HG03097 (cell line): ENCODE data around the gene AGPS.
"Not testable (repeated sequence)": the region's sequence is repeated elsewhere in the genome, so short reads cannot be mapped to it uniquely, and the experiment has no call there.

ENCODE experiments used
- ATAC-seq: cut with Tn5 transposase; IDR thresholded peaks from one replicate; pipeline ENCODE4 v1.9.1; 2021; ENCODE audit not compliant: unreplicated experiment, low FRiP score

The AGPS gene

DNA sequence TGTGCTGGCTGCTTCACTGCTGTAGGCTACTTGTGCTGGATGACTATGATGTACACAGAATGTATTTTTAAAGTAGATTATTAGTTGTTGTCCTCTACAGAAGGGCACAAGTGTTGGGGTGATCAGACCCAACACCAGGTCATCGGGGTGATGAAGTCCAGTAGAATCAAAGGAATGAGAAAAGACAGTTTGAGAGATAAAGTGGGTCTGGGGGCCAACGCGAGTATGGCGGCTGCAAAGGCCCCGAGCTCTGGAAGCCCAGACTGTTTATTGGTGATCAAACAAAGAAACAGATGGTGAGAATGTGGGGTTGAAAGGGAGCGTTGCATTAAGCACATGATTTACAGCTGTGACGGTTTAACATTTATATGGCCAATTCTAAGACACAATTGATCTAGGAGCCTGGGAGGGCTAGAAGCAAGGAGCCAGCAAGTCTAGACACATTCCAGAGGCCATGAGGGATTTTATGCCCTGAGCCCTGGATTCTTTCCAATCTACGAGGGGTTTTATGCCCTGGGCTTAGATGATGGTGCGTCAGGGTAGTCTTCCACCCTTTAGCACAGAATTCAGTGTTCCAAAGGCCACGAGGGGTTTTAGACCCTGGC lies 153.5 kb downstream of the AGPS start:
- ATAC-seq, result no peak

- ATAC-seq, result peak; percentile 87
Observed at GRCh38 chr2:177547122-177547521, 154.5 kb downstream of the AGPS start.

- no peak for ATAC-seq
Observed at GRCh38 chr2:177547772-177548171, 155.2 kb downstream of the AGPS start.

DNA sequence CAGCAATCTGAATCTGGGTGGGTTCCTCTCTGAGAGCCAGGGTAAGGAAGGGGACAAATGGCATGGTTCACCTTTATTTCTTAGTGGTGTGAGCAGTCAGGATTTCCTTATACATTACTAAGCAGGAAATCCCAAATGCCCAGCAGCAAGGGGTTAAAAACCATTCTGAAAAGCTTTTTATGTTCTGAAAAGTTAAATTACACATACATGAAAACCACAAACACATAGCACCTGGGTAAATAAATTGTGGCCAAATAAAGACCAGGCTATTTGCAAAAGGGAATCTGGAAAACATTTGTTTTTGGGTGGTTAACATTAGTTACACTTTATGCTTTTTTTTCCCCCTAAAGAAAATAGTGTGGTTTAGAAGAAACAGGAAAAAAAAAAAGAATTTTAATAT lies 156.1 kb downstream of the AGPS start:
- ATAC-seq, result no peak

GRCh38 chr2:177549171-177549570 lies 156.6 kb downstream of the AGPS start:
- no peak for ATAC-seq

DNA sequence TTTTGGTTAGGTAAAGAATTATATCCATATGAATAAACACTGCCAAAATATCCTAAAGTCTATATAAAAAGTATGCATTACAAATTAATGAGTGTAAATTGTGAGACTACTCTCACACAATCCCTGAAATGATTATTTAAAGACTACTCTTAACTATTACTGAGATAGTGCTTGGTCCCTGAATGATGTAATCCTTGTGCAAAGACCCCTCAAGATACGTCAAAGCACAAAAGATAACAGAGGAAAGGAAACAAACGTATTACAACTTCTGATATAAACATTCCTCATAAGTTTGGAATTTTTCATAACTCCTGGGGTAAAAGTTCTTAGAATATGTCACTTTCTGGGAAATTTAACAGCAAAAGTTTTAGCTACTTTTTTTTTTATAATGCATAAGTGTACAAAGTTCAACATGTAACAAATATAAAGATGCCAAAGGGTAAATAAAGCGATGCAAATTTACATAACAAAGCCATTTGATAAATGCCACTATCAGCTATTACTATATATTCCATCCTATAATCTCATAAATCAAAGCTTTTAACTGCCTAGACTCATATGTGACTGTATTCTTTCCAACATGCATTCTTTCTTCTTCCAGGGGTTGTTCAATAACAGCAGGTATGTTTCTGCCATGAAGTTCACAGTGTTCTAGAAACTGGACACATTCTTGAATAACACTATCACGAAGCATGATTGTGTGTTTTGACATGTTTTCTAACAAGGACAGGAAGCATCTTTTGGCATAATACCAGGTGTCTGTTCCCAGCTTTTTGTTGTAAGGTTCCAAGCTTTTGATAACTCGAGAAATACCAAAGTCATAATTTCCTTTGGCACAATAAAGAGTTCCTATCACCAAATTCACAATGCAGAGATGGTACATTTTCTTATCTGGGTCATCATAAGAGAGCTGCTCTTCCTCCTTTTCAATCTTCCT lies 158.0 kb downstream of the AGPS start:
- ATAC-seq, result no peak

DNA sequence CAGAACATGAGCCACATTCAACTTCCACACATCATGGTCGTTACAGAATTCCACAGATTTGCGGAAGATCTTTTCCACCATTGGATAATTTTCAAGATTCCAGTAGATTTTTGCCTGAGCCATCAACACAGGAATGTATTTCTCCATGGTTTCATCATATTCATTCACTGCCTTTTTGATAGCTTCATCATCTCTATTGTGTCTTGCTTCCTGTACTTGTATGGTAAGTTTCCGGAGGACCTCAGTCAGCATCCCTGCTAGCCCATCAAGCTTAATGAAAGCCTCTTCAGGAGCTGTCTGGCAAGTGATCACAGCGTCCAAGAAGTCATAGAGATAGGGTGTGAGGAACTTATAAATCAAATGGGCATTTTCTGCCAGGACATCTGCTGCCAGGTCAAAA lies 158.8 kb downstream of the AGPS start:
- ATAC-seq, result not testable (repeated sequence)

DNA sequence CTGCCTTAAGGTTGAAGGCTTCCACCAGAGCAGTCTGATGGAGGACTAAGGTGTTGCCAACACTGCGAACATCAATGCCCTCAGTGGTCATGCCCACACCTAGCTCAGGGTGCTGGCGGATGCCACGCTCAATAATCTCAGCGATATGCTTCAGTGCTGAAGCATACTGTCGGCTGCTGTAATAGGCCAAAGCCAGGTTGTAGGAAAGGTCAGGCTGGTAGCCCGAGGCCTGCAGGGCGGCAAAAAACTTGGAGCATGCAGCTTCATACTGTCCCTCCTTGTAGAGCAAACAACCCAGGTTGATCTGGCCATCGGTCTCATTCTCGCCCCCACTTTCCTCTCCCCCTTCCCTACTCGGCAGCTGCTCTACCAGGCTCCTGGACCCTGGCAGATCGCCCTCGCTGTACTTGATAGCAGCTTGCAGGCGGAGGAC lies 159.4 kb downstream of the AGPS start:
- no peak for ATAC-seq

DNA sequence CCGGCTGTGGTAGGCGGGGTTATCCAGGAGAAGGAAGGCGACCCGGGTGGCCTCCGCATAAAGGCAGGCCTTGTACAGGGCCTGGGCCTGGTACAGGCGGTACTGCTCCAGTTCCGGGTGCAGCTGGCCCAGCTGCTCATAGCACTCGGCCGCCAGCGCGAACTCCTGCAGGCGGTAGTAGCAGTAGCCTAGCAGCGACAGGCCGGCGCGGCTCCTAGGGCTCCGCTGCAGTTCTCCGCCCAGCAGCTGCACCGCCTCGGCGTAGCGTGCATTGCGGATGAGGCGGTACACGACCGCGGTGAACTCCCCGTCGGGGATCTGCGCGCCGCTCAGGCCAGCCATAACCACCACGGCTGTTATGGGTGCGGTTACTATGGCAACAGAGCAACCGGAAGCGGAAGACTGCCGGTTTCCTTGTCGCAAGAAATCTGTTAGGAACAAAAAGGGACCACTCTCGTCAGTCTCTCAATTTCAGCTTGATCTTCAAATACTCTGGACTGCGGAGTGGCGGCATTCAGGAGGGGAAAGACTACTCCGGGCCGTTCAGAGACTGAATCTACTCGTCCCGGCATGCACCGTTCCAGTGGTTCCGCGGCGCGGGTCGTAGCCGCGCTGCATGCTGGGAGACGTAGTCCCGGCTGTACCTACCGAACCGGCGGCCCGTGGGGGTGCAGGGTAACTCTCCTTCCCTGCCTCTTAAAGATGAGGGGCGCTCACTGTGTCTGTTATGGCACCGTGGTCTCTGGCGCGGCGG lies 160.0 kb downstream of the AGPS start:
- peak; percentile 88 for ATAC-seq

- ATAC-seq, result no peak
Observed at GRCh38 chr2:177553176-177553884, 160.8 kb downstream of the AGPS start.

GRCh38 chr2:177554365-177554764 lies 161.8 kb downstream of the AGPS start:
- ATAC-seq, result no peak

DNA sequence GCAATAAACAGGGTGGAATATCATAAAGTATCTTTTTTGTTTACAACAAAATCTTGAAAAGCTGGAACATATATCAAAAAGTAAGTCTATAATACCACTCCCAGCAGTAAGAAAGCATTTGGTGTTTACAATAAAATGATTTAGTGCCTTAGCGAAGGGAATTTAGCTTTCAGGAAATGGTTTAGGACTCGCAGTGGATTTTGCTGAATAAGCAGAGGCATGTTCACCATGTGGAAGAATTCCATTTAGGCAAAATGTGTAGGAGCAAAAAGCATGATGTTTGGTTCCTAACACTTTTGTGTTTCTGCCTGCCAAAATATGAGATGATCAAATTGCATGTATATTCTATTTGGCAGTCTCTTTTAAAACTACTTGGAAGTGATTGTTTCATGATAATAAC lies 163.6 kb downstream of the AGPS start:
- ATAC-seq, result no peak

- ATAC-seq, result no peak
Observed at GRCh38 chr2:177557794-177558193, 165.2 kb downstream of the AGPS start.

GRCh38 chr2:177559638-177560037 lies 167.1 kb downstream of the AGPS start:
- ATAC-seq, result no peak

DNA sequence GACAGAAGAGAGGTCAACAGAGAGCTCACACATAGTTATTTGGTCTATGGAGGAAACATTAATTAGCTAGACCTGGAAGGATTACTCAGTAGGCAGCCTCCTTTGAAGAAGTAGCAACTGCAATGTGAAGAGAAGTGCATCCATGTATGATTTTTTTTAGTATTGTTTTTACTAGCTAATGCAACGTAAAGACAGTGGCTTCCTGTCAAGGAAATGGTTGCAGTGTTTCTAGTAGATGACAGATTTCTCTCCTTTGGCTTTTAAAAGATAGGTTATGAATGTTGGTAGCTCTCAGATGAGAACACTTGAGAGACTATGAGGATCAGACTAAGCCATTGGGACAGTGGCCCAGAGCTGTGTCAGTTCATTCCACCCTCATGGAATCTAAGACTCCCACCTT lies 175.8 kb downstream of the AGPS start:
- ATAC-seq, result no peak

DNA sequence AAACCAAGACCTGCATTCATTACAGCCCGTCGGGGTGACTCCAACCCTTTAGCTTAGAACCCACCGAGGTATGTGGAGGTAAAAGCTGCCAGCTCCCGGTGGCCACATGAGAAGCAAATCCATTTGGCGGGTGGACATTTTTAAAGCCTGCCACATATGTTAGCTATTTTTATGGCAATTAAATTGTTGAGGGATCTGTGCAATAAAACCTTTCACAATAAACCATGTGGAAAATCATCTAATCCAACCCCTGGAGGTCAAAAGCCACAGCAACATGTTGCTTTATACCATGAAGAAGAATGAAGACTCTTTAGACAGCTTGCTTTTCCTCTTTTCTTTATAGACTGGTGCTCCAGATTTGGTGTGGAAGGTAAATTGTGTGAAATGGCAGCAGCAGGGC lies 176.3 kb downstream of the AGPS start:
- no peak for ATAC-seq

GRCh38 chr2:177572236-177572671 lies 179.7 kb downstream of the AGPS start:
- ATAC-seq, result no peak

GRCh38 chr2:177573120-177573519 lies 180.5 kb downstream of the AGPS start:
- no peak for ATAC-seq

DNA sequence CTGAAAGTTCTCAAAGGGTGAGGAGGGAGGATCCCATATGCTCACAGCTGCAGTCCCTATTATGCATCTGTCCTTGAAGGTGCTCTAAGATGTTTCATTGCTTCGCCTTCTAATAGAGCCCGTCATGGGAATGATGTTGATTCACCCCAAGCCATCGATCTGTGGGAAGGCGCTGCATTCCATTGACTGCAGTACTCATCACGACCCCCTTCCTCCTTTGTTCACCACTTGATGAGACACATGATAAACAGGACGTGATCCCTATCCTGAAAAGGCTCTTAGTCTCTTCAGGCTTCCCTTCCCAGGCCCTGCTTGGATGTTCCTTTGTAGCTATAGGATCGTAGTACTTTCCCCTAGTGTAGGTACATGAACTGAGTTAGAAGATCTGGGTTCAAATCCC lies 181.8 kb downstream of the AGPS start:
- no peak for ATAC-seq

DNA sequence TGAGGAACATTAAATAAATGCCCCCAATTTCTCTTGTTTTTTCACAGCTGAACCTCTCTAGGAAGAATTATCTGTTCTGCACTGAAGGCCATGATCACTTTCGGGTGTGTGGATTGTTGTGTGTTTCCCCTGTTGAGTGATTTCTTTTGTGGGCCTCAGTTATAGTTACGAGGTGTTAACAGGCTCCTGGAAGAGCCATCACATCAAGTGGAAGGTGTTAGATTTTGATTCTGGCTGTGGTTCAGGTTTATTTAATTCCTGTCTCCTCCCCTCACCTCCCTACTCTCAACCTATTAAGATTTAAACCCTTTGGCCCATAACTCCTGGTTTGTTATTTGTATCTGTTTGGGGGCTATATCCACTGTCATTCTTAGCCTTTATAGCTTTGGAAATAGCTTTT lies 182.8 kb downstream of the AGPS start:
- ATAC-seq, result no peak

- ATAC-seq, result no peak
Observed at GRCh38 chr2:177577075-177577474, 184.5 kb downstream of the AGPS start.
